HEK293T (cell line): Measurements from ENCODE around the gene SAT1.

ENCODE experiments used
- ELF4 ChIP-seq: fragments of 450-650 bp; IDR thresholded peaks from 2 replicates; pipeline ENCODE4 v1.6.1; 2017; ENCODE audit warnings: antibody characterized with exemption
- FOXK2 ChIP-seq: fragments of 450-650 bp; IDR thresholded peaks from 2 replicates; pipeline ENCODE4 v1.6.1; 2016; ENCODE audit warnings: mild to moderate bottlenecking

- TF ChIP-seq ELF4, result no peak
- no peak for TF ChIP-seq FOXK2
Measured at GRCh38 chrX:23813808-23814207, 30.8 kb downstream of the SAT1 start.
